MM.1S (cell line): Measurements from ENCODE around the gene TRIM28.

Experiments used
- CTCF ChIP-seq: fragments of 300-600 bp; sonication (generic); IDR thresholded peaks from 2 replicates; pipeline ENCODE4 v1.5.1; 2016; ENCODE audit warnings: antibody characterized with exemption, low read length, mixed read lengths
- EZH2 ChIP-seq: fragments of 300-600 bp; sonication (generic); optimal IDR thresholded peaks from 2 replicates; pipeline ENCODE3; 2017; ENCODE audit warnings: low read depth, mild to moderate bottlenecking, antibody characterized with exemption, low read length, mixed read lengths
- EZH2phosphoT487 ChIP-seq: fragments of 300-600 bp; sonication (generic); IDR thresholded peaks from 2 replicates; pipeline ENCODE4 v1.6.1; 2018; ENCODE audit warnings: antibody characterized with exemption, low read length

GRCh38 chr19:58497634-58498170 is 46.2 kb upstream of the TRIM28 start:
- no peak for TF ChIP-seq CTCF
- no peak for TF ChIP-seq EZH2phosphoT487
- TF ChIP-seq EZH2 = no peak
